Measurements from ENCODE around the gene UPK1A.

DNA sequence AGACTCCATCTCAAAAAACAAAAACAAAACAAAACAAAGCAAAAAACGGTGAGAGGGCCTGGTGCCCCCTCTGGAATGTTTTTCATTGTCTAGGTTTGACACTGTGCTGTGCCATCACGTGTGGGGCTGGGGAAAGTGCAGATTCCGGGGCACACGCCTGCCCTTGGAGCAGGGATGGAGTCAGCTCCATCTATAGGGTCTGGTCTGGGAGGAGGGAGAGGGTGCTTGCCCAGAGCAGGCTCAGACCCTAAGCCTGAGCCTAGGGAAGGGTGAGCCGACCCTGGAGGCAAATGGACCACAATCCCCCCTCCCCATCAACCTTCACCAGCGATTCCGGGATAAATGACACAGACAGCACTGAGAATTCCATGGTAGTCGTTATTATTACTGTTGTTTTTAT lies 27.1 kb downstream of the UPK1A start:
- TF ChIP-seq, protein P1, sequence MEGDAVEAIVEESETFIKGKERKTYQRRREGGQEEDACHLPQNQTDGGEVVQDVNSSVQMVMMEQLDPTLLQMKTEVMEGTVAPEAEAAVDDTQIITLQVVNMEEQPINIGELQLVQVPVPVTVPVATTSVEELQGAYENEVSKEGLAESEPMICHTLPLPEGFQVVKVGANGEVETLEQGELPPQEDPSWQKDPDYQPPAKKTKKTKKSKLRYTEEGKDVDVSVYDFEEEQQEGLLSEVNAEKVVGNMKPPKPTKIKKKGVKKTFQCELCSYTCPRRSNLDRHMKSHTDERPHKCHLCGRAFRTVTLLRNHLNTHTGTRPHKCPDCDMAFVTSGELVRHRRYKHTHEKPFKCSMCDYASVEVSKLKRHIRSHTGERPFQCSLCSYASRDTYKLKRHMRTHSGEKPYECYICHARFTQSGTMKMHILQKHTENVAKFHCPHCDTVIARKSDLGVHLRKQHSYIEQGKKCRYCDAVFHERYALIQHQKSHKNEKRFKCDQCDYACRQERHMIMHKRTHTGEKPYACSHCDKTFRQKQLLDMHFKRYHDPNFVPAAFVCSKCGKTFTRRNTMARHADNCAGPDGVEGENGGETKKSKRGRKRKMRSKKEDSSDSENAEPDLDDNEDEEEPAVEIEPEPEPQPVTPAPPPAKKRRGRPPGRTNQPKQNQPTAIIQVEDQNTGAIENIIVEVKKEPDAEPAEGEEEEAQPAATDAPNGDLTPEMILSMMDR (conservative IDR thresholded peaks at IDR 0.05; ENCODE audit: low read depth, low read length), result no peak
- no peak for TF ChIP-seq EZH2 (IDR thresholded peaks at IDR 0.05; ENCODE audit: borderline replicate concordance, low read depth, low read length, poor library complexity, severe bottlenecking)
